Cardiac muscle cell (in vitro differentiated cells and primary cell): ENCODE results near the gene BCKDHA. TPM values are rescaled to one million over a fixed set of nuclear protein-coding genes. Genes with fewer than 3 reads are reported as not detected.
"Not testable (repeated sequence)": the region's sequence is repeated elsewhere in the genome, so short reads cannot be mapped to it uniquely, and the experiment has no call there.

ENCODE experiments used
- DNase-seq, 2 donors: peaks; one replicate each; pipeline versions ENCODE4 v3.0.0 to v3.0.0-alpha.2; 2010 to 2017; ENCODE audit warnings: low read depth in 1 of 2, low spot score in 1 of 2
- H3K27ac ChIP-seq: fragments of 200-600 bp; sonication (generic); 2 replicates; pipeline ENCODE4 v1.5.1; 2016
- H3K27me3 ChIP-seq: fragments of 200-600 bp; sonication (generic); 2 replicates; pipeline ENCODE4 v1.6.0; 2016; ENCODE audit warnings: control low read depth
- H3K36me3 ChIP-seq: fragments of 200-600 bp; sonication (generic); 2 replicates; pipeline ENCODE4 v1.5.1; 2016; ENCODE audit warnings: control low read depth
- H3K4me1 ChIP-seq: fragments of 200-600 bp; sonication (generic); 2 replicates; pipeline ENCODE4 v1.8.1; 2017; ENCODE audit warnings: low read depth, mild to moderate bottlenecking, mixed run types
- H3K4me3 ChIP-seq: fragments of 200-600 bp; sonication (generic); 2 replicates; pipeline ENCODE4 v1.5.1; 2016; ENCODE audit warnings: mild to moderate bottlenecking
- H3K9me3 ChIP-seq: fragments of 200-600 bp; sonication (generic); 2 replicates; pipeline ENCODE4 v1.5.1; 2017; ENCODE audit warnings: low read depth, mild to moderate bottlenecking, control low read depth
- CTCF ChIP-seq: IDR thresholded peaks from 2 replicates; pipeline ENCODE4 v1.5.1; 2012; ENCODE audit warnings: low read depth, mild to moderate bottlenecking, low read length
- polyA plus RNA-seq: library from polyadenylated mRNA; unstranded; fragments of >200 nt; fragmentation: Nextera tagmentation; extraction: Ambion mirVana; gene quantifications from 2 replicates; pipeline ENCODE4 v1.2.1, GENCODE V29; 2016
- total RNA-seq: library from RNA; depleted of rRNA; stranded (reverse); fragments of >200 nt; gene quantifications from 2 replicates; pipeline ENCODE4 v1.2.3, GENCODE V29; 2016

Gene BCKDHA
- total and polyA plus RNA-seq, 2 experiments from 2014 or later = 151 to 166 TPM

DNA sequence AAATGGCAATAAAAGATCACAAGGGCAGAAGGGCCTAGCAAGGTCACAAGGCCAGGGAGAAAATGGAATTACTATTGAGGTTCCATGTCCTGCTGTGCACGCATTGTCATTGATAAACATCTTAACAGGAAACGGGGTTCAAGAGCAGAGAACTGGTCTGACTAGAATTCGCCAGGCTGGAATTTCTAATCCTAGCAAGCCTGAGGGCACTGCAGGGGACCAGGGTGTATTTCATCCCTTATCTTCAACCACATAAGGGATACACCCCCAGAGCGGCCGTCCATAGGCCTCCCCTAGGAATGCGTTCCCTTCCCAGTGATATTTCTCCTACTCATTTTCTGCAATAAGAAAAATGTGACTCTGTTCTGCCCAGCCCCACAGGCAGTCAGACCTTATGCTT is 64.9 kb downstream of the BCKDHA start:
- TF ChIP-seq CTCF = no peak
- no peak for DNase-seq
- H3K27ac ChIP-seq = no peak overlapping the region
- H3K36me3 ChIP-seq = no peaks in the 10 kb centered on the region
- no peaks in the 10 kb centered on the region for H3K4me1 ChIP-seq
- no peaks in the 10 kb centered on the region for H3K27me3 ChIP-seq
- H3K4me3 ChIP-seq = no peak overlapping the region
- no peaks in the 10 kb centered on the region for H3K9me3 ChIP-seq

DNA sequence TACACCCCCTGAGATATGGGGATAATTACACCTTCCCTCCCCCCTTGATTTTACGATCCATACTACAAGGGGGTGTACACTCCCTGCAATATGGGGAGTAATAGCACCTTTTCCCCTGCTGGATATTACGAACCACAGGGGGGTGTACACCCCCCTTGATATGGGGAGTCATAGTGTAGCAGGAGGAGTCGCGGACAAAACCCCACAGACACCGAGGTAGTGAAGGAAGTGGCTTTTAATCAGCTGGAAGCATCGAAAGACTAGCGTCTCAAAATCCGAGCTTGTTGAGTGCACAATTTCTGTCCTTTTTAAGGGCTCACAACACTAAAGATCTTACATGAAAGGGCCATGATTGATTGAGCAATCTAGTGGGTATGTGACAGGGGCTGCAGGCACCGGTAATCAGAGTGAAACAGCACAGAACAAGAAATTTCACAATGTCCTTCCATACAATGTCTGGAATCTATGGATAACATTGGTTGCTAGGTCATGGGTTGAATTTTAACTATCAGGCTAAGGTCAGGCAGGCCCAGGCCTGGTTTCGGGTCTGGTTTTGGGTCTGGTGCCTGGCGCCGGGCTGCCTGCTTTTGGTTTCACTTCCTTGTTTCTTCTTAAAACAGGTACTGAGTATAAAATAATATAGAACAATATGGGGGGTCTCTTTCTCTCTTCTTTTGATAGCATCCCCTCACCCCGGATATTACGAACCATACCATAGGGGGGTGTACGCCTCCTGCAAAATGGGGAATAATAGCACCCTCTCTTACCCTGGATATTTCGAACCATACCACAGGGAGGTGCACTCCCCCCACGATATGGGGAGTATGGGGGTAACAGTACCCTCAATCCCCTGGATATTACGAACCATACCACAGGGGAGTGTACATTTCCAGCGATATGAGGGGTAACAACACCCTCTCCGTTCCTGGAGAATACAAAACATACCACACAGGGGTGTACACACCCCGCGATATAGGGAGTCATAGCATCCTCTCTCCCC is 65.9 kb downstream of the BCKDHA start:
- DNase-seq, H3K9me3 ChIP-seq, H3K27me3 ChIP-seq, H3K4me1 ChIP-seq, H3K36me3 ChIP-seq, H3K4me3 ChIP-seq, H3K27ac ChIP-seq: not testable (repeated sequence)

Other genes starting within 250 kb of the BCKDHA start
- gene CYP2S1, start 204.6 kb upstream of the BCKDHA start, total RNA-seq = 1.7 and 1.8 TPM in 2 replicates
- 0.60 and 2.3 TPM in 2 replicates for gene CYP2S1, start 204.6 kb upstream of the BCKDHA start, polyA plus RNA-seq
- gene AXL, start 178.6 kb upstream of the BCKDHA start, total RNA-seq = 62.7 and 68.5 TPM in 2 replicates
- gene AXL, start 178.6 kb upstream of the BCKDHA start, polyA plus RNA-seq = 16.6 and 26.2 TPM in 2 replicates
- gene HNRNPUL1, start 133.4 kb upstream of the BCKDHA start, total RNA-seq = 159 and 195 TPM in 2 replicates
- 148 and 216 TPM in 2 replicates for gene HNRNPUL1, start 133.4 kb upstream of the BCKDHA start, polyA plus RNA-seq
- gene CCDC97, start 87.6 kb upstream of the BCKDHA start, total RNA-seq = 24.6 and 25.2 TPM in 2 replicates
- 29.7 and 32.4 TPM in 2 replicates for gene CCDC97, start 87.6 kb upstream of the BCKDHA start, polyA plus RNA-seq
- gene TGFB1, start 43.9 kb upstream of the BCKDHA start, total RNA-seq = 19.4 and 32.6 TPM in 2 replicates
- gene TGFB1, start 43.9 kb upstream of the BCKDHA start, polyA plus RNA-seq = 34.8 and 52.3 TPM in 2 replicates
- 5.3 and 7.8 TPM in 2 replicates for gene B9D2, start 33.7 kb upstream of the BCKDHA start, total RNA-seq
- 10.8 and 10.9 TPM in 2 replicates for gene B9D2, start 33.7 kb upstream of the BCKDHA start, polyA plus RNA-seq
- 16.8 and 21.8 TPM in 2 replicates for gene TMEM91, start 21.3 kb upstream of the BCKDHA start, total RNA-seq
- 14.5 and 18.1 TPM in 2 replicates for gene TMEM91, start 21.3 kb upstream of the BCKDHA start, polyA plus RNA-seq
- 24.5 and 31.4 TPM in 2 replicates for gene EXOSC5, start 459 bp upstream of the BCKDHA start, total RNA-seq
- 40.6 and 53.0 TPM in 2 replicates for gene EXOSC5, start 459 bp upstream of the BCKDHA start, polyA plus RNA-seq
- 4.9 and 6.8 TPM in 2 replicates for gene B3GNT8, start 29.6 kb downstream of the BCKDHA start, total RNA-seq
- gene B3GNT8, start 29.6 kb downstream of the BCKDHA start, polyA plus RNA-seq = 4.8 and 5.9 TPM in 2 replicates
- 78.5 and 110 TPM in 2 replicates for gene DMAC2, start 42.1 kb downstream of the BCKDHA start, total RNA-seq
- 126 and 137 TPM in 2 replicates for gene DMAC2, start 42.1 kb downstream of the BCKDHA start, polyA plus RNA-seq
- gene ERICH4, start 45.3 kb downstream of the BCKDHA start, total RNA-seq = not detected in 2 replicates
- not detected in 2 replicates for gene ERICH4, start 45.3 kb downstream of the BCKDHA start, polyA plus RNA-seq
- gene CEACAM21, start 178.3 kb downstream of the BCKDHA start, total RNA-seq = 2.8 and 4.4 TPM in 2 replicates
- gene CEACAM21, start 178.3 kb downstream of the BCKDHA start, polyA plus RNA-seq = 2.2 and 5.0 TPM in 2 replicates
- not detected in 2 replicates for gene CEACAM4, start 229.3 kb downstream of the BCKDHA start, total RNA-seq
- gene CEACAM4, start 229.3 kb downstream of the BCKDHA start, polyA plus RNA-seq = not detected in 2 replicates